ENCODE results near the gene SSBP4. TPM values are rescaled to one million over a fixed set of nuclear protein-coding genes. Genes with fewer than 3 reads are reported as not detected.

The SSBP4 gene
- total and polyA plus RNA-seq, 4 donors: 31.7 to 95.3 (median 72.4) TPM

GRCh38 chr19:18427743-18428113, 8.5 kb downstream of the SSBP4 start:
- TF ChIP-seq CTCF (IDR thresholded peaks at IDR 0.05; ENCODE audit: control extremely low read depth, extremely low read depth): no peak
- DNase-seq (no peak), ATAC-seq (ENCODE audit: insufficient read depth, low FRiP score) (no peak)
- Histone ChIP-seq H3K9ac (ENCODE audit: insufficient read depth in 1 of 2, low read length in 2 of 2) (no peak overlapping the region), H3K4me3 (no peak overlapping the region), H3K36me3 (ENCODE audit: control insufficient read depth in 4 of 4, insufficient read depth in 4 of 4, low read length in 4 of 4) (peaks cover 0 to 11% (median 0%) of the 10 kb centered on the region in 4 donors), H3K4me1 (ENCODE audit: control insufficient read depth in 5 of 5, insufficient read depth in 5 of 5, low read length in 5 of 5) (peaks cover 0 to 31% (median 9%) of the 10 kb centered on the region in 5 donors), H3K9me3 (ENCODE audit: control insufficient read depth in 4 of 4, insufficient read depth in 3 of 4, low read length in 3 of 4) (no peaks in the 10 kb centered on the region), H3K27me3 (ENCODE audit: control insufficient read depth in 3 of 3, insufficient read depth in 3 of 3, low read length in 2 of 3) (no peaks in the 10 kb centered on the region), H3K27ac (ENCODE audit: low read depth in 1 of 2, low read length in 1 of 2) (no peak overlapping the region)
- WGBS, 2 donors: 90 to 95% methylated on average over 11 to 12 of the region's 12 CpGs

DNA sequence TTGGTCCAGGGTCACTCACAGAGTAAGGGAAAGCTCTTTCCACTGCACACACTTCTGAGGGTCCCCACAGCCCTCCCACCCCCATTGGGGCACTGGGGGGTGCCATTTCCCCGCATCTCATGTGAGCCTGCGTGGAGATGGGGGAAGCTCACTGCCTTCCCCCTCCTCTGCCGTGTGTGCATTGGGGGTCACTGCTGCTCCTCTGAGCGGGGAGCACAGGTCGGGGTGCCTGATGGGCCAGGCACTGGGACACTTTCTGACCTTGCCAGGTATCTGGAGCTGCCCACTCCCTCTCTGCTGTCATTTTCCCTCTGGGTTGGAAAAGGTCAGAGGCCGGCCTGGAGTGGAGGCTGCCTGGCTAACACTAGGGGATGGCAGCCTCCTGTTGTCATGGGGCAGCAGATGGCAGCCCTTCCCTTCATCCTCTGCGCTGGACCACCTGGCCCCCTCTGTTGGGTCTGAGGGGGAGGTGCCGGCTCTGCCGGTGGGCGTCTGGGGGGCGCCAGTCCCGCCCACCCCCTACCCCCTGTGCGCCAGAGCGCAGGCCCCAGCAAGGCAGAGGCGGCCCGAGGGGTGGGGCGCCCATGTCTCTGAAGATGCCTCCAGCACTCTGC, 9.1 kb downstream of the SSBP4 start:
- DNase-seq: no peak
- 73 to 79% methylated on average over 16 to 17 of the region's 17 CpGs for WGBS, 2 donors
- Histone ChIP-seq H3K4me1 (ENCODE audit: control insufficient read depth in 5 of 5, insufficient read depth in 5 of 5, low read length in 5 of 5) (peaks cover 0 to 36% (median 15%) of the 10 kb centered on the region in 5 donors), H3K9me3 (ENCODE audit: control insufficient read depth in 4 of 4, insufficient read depth in 3 of 4, low read length in 3 of 4) (no peaks in the 10 kb centered on the region), H3K27ac (ENCODE audit: low read depth in 1 of 2, low read length in 1 of 2) (peak overlapping the region in 1 of 2 donors; percentile 48), H3K36me3 (ENCODE audit: control insufficient read depth in 4 of 4, insufficient read depth in 4 of 4, low read length in 4 of 4) (peaks cover 0 to 11% (median 0%) of the 10 kb centered on the region in 4 donors), H3K27me3 (ENCODE audit: control insufficient read depth in 3 of 3, insufficient read depth in 3 of 3, low read length in 2 of 3) (no peaks in the 10 kb centered on the region), H3K4me3 (no peak overlapping the region), H3K9ac (ENCODE audit: insufficient read depth in 1 of 2, low read length in 2 of 2) (no peak overlapping the region)
- ATAC-seq (ENCODE audit: insufficient read depth, low FRiP score): no peak
- TF ChIP-seq CTCF (IDR thresholded peaks at IDR 0.05; ENCODE audit: control extremely low read depth, extremely low read depth): no peak

DNA sequence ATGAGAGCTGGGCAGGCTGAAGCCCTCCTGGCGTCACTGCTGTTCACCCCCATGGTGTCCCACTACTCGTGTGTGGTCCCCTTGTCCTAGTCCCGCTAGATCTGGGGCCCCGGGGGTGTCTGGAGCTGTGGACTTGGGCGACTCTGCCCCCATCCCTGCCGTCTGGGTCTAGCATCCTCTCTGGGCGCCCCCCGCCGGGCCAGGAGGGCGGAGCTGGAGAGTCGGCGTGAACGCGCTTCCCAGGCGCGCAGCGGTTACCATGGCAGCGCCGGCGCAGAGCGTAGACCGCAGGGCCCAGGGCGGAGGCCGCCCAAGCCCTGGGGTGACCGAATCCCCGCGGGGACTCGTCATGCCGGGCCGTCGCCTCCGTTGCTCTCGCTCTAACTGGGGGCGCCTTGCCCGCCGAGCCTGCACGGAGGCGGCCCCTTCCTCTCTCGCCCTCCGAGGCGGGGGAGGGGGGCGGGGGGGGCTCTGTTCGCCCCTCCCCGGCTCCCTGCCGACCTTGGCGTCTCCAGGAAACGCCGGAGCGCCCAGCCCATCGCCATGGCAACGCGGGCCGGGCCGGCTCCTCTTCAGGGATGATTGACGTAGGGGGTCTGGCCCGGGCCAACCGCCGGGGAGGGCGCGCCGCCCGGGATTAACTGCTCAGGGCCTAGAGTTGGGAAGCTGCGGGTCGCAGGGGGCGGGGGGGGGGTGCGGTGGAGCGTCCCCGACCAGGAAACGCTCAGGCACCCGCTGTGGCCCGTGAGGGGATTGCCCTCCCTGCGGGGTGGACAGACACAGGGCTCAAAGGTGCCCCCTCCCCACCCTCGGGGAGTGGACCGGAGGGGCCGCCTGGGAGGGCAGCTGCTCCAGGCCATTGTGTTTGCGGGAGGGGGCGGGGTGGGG, 9.8 kb downstream of the SSBP4 start:
- Histone ChIP-seq H3K9ac (ENCODE audit: insufficient read depth in 1 of 2, low read length in 2 of 2) (no peak overlapping the region), H3K36me3 (ENCODE audit: control insufficient read depth in 4 of 4, insufficient read depth in 4 of 4, low read length in 4 of 4) (peaks cover 0 to 11% (median 0%) of the 10 kb centered on the region in 4 donors), H3K4me1 (ENCODE audit: control insufficient read depth in 5 of 5, insufficient read depth in 5 of 5, low read length in 5 of 5) (peaks cover 0 to 35% (median 20%) of the 10 kb centered on the region in 5 donors), H3K27me3 (ENCODE audit: control insufficient read depth in 3 of 3, insufficient read depth in 3 of 3, low read length in 2 of 3) (no peaks in the 10 kb centered on the region), H3K4me3 (no peak overlapping the region), H3K27ac (ENCODE audit: low read depth in 1 of 2, low read length in 1 of 2) (peak overlapping the region in 1 of 2 donors; percentile 48), H3K9me3 (ENCODE audit: control insufficient read depth in 4 of 4, insufficient read depth in 3 of 4, low read length in 3 of 4) (no peaks in the 10 kb centered on the region)
- WGBS, 2 donors: 3 to 6% methylated on average over 62 to 77 of the region's 77 CpGs
- ATAC-seq (ENCODE audit: insufficient read depth, low FRiP score) (peak; percentile 55), DNase-seq (peak; percentile 92 to 93 (median 92))
- no peak for TF ChIP-seq CTCF (IDR thresholded peaks at IDR 0.05; ENCODE audit: control extremely low read depth, extremely low read depth)
